Ishikawa (cell line): ENCODE data around the gene PDCL2.

Experiments used
- CEBPB ChIP-seq: IDR thresholded peaks from 2 replicates; pipeline ENCODE4 v1.6.1; 2012
- CREB1 ChIP-seq: IDR thresholded peaks from 2 replicates; pipeline ENCODE4 v1.6.1; 2012; ENCODE audit warnings: low read depth
- EGR1 ChIP-seq: IDR thresholded peaks from 2 replicates; pipeline ENCODE4 v1.6.1; 2012
- EP300 ChIP-seq: IDR thresholded peaks from 2 replicates; pipeline ENCODE4 v1.6.1; 2012; ENCODE audit warnings: borderline replicate concordance
- FOXM1 ChIP-seq: IDR thresholded peaks from 2 replicates; pipeline ENCODE4 v1.6.1; 2012; ENCODE audit warnings: low read depth, borderline replicate concordance
- MAX ChIP-seq: IDR thresholded peaks from 2 replicates; pipeline ENCODE4 v1.6.1; 2012
- NFIC ChIP-seq: IDR thresholded peaks from 2 replicates; pipeline ENCODE4 v1.6.1; 2012
- RAD21 ChIP-seq: IDR thresholded peaks from 2 replicates; pipeline ENCODE4 v1.6.1; 2012; ENCODE audit warnings: low read depth
- REST ChIP-seq: IDR thresholded peaks from 2 replicates; pipeline ENCODE4 v1.6.1; 2012; ENCODE audit warnings: low read depth, mild to moderate bottlenecking
- TAF1 ChIP-seq: IDR thresholded peaks from 2 replicates; pipeline ENCODE4 v1.6.1; 2012; ENCODE audit warnings: low read depth, mild to moderate bottlenecking
- TCF12 ChIP-seq: IDR thresholded peaks from 2 replicates; pipeline ENCODE4 v1.6.1; 2012; ENCODE audit warnings: low read depth
- TEAD4 ChIP-seq: IDR thresholded peaks from 2 replicates; pipeline ENCODE4 v1.6.1; 2012
- USF1 ChIP-seq: IDR thresholded peaks from 2 replicates; pipeline ENCODE4 v1.6.1; 2012
- YY1 ChIP-seq: IDR thresholded peaks from 2 replicates; pipeline ENCODE4 v1.6.1; 2012; ENCODE audit warnings: low read depth
- ZBTB7A ChIP-seq: IDR thresholded peaks from 2 replicates; pipeline ENCODE4 v1.6.1; 2012; ENCODE audit warnings: low read depth

Gene PDCL2

GRCh38 chr4:55635741-55636655 lies 44.0 kb upstream of the PDCL2 start, which contains the start of gene NMU:
Gene NMU (minus strand): TSS chr4:55636298. CDS start chr4:55636192, 106 bp downstream.
- TF ChIP-seq TAF1, result no peak
- TF ChIP-seq MAX, result peak; percentile 83
- peak; percentile 76 for TF ChIP-seq FOXM1
- no peak for TF ChIP-seq ZBTB7A
- TF ChIP-seq USF1, result peak; percentile 26; the same call in 1 of the 2 replicates
- peak; percentile 55; the same call in 1 of the 2 replicates for TF ChIP-seq RAD21
- peak; percentile 29 for TF ChIP-seq EP300
- no peak for TF ChIP-seq REST
- TF ChIP-seq TEAD4, result no peak; the same call in 1 of the 2 replicates
- no peak; the same call in 1 of the 2 replicates for TF ChIP-seq TCF12
- TF ChIP-seq YY1, result no peak
- no peak for TF ChIP-seq EGR1
- no peak for TF ChIP-seq CREB1
- TF ChIP-seq NFIC, result peak; percentile 74

- TF ChIP-seq RAD21 (no peak), MAX (no peak), REST (no peak), CREB1 (no peak)
These were observed 43.2 kb upstream of the PDCL2 start for GRCh38 chr4:55635282-55635681.

GRCh38 chr4:55634417-55635128 lies 42.5 kb upstream of the PDCL2 start:
- no peak for TF ChIP-seq USF1
- TF ChIP-seq CEBPB, result no peak
- TF ChIP-seq EP300, result no peak
- no peak for TF ChIP-seq REST
- TF ChIP-seq TAF1, result no peak
- no peak for TF ChIP-seq EGR1
- TF ChIP-seq TEAD4, result no peak
- TF ChIP-seq FOXM1, result no peak
- no peak for TF ChIP-seq TCF12

GRCh38 chr4:55633903-55634302 lies 41.9 kb upstream of the PDCL2 start:
- TF ChIP-seq REST, result no peak
- no peak for TF ChIP-seq EP300
- no peak for TF ChIP-seq TEAD4
- no peak for TF ChIP-seq CEBPB
- no peak for TF ChIP-seq MAX
- no peak for TF ChIP-seq RAD21
- TF ChIP-seq ZBTB7A, result no peak
- no peak for TF ChIP-seq FOXM1
- no peak for TF ChIP-seq TCF12
- no peak for TF ChIP-seq YY1
- no peak for TF ChIP-seq CREB1
- TF ChIP-seq NFIC, result no peak
- TF ChIP-seq USF1, result no peak
- no peak for TF ChIP-seq EGR1
- no peak for TF ChIP-seq TAF1
